HG03139 (cell line): Measurements from ENCODE around the gene ETS1.

Experiments used
- ATAC-seq: cut with Tn5 transposase; IDR thresholded peaks from one replicate; pipeline ENCODE4 v1.9.1; 2021; ENCODE audit not compliant: unreplicated experiment

Gene ETS1, protein sequence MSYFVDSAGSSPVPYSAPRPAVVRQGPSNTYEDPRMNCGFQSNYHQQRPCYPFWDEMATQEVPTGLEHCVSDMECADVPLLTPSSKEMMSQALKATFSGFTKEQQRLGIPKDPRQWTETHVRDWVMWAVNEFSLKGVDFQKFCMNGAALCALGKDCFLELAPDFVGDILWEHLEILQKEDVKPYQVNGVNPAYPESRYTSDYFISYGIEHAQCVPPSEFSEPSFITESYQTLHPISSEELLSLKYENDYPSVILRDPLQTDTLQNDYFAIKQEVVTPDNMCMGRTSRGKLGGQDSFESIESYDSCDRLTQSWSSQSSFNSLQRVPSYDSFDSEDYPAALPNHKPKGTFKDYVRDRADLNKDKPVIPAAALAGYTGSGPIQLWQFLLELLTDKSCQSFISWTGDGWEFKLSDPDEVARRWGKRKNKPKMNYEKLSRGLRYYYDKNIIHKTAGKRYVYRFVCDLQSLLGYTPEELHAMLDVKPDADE

GRCh38 chr11:128587415-128587814, at the start of gene ETS1:
Gene ETS1, minus strand, starts transcription at chr11:128587558. Its CDS starts 14,428 bp downstream, at chr11:128573130.
- ATAC-seq, result no peak

- no peak for ATAC-seq
Measured at GRCh38 chr11:128634395-128634794, 47.0 kb upstream of the ETS1 start.

GRCh38 chr11:128633384-128633965, 46.1 kb upstream of the ETS1 start:
- ATAC-seq, result no peak

GRCh38 chr11:128632141-128632791, 44.9 kb upstream of the ETS1 start:
- ATAC-seq, result no peak

DNA sequence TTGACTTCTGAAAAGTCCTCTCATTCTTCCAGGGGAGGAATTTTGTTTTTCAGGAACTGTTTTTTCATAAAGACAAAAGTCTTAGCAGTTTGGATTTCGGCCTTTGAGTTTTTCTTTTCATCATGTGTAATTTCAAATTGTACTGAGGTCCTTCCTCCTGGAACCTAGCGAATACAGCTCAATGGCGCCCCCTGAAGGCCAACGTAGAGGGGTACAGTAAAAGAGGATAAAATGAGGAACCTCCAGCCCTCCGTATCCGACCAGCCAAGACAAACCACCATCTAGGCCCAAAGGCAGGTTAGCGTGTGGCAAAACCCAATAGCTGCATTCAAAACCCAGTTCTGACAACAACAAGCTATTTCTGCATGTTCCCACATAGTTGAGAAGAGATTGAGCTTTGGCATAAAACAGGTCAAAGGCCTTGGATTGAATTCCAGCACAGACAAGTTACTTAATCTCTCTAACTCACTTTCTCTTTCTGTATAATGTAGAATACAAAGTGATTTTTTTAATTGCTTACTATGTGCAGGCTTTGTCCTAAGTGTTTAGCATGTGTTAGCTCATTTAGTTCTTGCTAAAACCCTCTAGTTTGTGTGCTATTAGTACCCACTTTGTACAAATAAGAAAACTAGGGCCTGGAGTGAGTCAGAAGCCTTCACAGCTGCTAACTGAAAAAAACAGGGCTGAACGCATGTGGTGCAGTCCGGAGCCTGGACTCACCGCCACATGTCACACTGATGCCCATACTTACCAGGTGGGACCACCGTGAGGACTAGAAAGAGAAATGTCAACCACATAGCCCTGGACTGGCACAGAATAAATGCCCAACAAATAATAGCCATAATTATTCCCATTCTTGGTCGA, 43.2 kb upstream of the ETS1 start:
- peak; percentile 43 for ATAC-seq

GRCh38 chr11:128629516-128630106, 42.3 kb upstream of the ETS1 start:
- no peak for ATAC-seq

GRCh38 chr11:128628686-128629085, 41.3 kb upstream of the ETS1 start:
- peak; percentile 23 for ATAC-seq

- ATAC-seq, result peak; percentile 11
Measured at GRCh38 chr11:128628325-128628673, 40.9 kb upstream of the ETS1 start.

DNA sequence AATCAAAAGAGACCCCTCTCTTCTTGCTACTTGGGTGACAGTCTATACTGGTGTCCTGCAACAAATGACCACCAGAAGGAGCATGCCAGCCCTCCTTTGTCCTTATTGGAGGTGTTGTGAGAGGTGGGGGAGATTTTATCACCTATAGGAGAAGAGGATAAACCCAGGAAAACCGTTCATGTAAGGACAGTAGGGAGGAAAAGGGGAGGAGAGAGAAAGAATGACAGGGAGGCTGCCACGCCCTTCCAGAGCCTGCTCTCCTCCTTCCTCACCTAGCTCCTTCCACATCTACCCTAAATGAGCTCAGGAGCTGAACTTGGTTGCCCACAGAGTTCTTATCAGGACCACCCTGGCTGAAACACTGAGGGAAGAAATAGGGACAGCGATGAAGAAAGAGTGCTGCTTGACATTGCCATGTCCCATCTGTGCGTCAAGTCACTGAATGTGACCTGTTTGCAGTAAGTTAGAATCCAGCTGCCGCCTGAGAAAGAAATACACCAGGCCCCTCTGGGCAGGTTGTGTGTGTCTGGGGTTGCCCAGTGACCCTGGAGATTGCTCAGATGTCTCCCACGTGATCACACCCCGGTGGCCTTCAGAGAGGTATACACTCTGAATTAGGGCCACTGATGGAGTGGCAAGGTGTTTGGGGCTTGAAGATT, 40.4 kb upstream of the ETS1 start:
- ATAC-seq, result peak; percentile 35

DNA sequence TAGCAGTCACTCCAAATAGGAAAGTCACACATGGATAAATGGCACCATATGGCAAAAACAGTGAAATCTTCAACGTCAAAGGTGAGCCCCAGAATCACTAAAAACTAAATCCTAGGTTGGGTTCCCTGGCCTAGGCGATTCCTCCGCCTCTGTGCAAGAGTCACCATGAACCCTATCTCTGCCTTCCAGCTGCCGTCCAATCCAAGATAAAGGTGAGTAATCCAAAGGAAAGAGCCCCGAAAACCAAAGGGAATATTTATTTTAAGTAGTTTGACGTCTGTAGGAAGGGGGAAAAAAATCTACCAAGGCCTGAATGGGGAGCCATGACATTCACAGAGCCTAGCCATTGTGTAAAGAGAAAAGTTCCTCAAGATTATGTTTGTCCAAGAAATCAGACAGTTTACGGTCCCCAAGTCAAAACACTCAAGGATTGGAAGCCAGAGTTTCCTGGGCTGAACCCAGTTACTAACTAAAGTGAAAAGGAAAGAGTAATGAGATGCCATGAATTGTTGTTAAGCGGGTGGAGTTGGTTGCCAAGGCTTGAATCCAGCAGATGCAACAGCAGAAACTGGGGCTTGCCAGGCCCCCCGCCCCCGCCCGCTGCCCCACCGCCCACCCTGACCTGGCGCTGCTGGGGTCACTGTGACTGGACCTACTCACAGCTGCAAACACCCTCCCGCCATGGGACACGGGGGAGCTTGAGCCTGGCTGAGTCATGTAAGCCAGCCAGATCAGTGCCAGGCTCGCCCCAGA, 39.7 kb upstream of the ETS1 start:
- ATAC-seq, result no peak

DNA sequence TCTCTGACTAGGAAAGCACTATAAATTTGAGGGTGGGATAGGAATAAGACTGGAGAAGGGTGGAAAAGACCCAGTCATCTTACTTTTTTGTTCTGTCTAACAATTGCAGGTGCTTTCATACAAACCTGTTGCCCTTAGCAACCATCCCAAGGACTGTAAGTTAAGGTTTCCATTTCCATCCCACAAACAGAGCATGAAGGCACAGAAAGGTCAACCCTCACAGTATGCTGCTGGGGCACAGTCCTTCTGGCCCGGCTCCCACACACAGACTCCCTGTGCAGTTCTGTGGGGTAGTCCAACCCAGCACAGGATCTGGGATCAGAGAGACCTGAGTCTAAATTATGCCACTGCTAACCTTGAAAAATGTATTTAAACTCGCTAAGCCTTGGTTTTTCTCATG, 38.4 kb upstream of the ETS1 start:
- ATAC-seq, result no peak

DNA sequence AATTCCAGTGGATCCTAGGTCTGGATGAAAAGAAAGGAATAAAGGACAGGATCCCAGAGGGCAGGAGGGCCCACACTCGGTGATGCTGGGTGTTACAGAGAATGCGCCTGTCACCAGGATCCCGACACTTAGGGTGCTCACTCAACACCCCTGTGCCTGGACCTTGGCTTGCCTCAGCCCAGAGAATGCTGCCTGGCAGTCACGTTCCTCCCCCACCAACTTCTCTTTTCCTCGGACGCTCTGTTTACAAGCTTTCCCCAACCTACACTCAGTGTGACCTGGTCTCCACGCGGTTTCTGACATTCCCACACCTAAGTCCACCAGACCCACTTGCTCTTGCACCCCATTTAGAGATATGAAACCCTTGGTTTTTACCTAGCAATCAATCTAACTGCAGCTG, 38.0 kb upstream of the ETS1 start:
- ATAC-seq, result no peak

DNA sequence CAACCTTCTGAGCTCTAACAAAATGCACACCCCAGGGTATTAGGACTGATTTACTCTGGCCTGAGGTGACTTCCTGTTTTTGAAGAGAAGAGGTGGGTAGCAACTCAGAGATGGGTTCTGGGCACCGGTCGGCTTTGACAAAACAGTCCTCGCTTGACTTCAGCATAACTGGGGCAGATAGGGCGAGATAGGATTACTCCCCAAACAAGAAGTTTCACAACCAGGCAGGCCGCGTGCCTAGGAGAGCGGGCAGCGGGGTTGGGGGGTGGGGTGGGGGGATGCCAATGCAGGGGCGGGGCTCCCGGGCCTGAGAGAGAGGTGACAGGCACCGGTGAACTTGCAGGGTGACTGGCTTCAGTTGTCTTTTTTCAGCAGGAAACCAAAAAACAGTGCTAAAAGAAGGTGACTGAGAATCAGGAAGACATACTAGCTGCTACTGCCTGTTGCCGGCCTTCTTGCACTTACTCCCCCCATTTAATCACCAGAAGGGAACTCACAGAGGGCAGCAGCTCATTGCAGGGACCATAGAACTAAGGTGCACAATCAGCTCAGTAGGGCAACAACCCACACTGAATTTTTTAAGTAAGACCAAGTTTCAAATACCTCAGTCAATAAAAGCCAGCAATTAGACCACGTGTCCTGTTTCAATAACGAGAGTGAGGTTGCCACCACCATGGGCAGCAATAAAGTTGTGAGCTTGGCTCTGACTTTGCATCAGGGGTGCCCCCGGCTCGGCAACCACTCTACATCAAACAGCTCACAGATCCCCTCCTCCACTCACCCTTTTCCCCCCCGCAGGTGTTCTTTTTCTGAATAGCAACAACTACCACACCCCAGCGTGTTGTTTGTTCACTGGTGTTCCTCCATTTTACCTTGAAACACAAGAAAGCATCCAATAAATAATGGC, 37.2 kb upstream of the ETS1 start:
- peak; percentile 34 for ATAC-seq

- ATAC-seq, result no peak
Measured at GRCh38 chr11:128623091-128623490, 35.7 kb upstream of the ETS1 start.

GRCh38 chr11:128621601-128622501, 34.5 kb upstream of the ETS1 start:
- no peak for ATAC-seq

DNA sequence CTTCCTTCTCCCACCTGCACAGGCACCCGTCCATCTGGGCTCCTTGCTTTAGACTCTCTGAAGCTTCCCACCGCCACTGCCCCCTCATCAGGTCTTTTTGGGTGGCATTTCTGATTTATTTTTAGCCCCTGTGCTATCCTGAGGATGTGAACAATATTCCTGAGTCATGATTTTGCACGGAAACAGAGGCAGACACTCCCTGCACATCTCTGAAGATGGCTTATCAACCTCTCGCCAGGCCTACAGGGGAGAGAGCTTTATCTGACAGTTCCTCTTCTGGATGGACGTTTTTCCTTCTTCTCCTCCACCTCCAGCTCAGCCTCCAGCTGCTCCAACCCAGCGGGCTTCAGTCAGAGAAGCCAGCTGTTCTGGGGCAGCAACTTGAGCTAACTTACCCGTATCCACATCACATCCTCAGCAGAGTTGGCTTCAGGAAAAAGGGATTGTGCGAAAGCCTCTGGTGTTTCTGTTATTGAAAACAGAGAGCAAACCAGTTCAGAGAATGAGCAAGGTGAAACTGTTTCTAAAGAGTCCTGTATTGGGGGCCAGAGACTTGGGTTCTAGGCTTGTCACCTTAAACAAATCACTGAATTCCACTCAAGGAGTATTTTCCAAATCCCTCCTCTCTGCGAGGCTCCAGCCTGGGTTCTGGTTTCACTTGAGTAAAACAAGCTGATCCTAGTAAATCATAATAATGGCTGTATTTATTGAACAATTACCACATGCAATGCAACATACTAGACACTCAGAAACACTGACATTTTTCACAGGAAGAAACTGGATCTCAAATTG, 33.1 kb upstream of the ETS1 start:
- no peak for ATAC-seq
